Right ventricle myocardium inferior (tissue), 1 donor: ENCODE measurements around the gene ZNF791. TPM values are rescaled to one million over a fixed set of nuclear protein-coding genes. Genes with fewer than 3 reads are reported as not detected.
A peak's percentile ranks its signal among the peaks of the same experiment; 100 is the strongest.
"Not testable (repeated sequence)": the region's sequence is repeated elsewhere in the genome, so short reads cannot be mapped to it uniquely, and the experiment has no call there.

Experiments used
- ATAC-seq: fragments of 200-7000 bp; cut with Tn5 transposase; one replicate; pipeline ENCODE4 v1.9.1; 2020; ENCODE audit warnings: mild to moderate bottlenecking, moderate library complexity
- DNase-seq: peaks from one replicate; pipeline ENCODE4 v3.0.0; 2021; ENCODE audit errors: missing footprints
- intact Hi-C: fragments of 100-400 bp; cut with DNase I; formaldehyde crosslinking; loops from one replicate; pipeline ENCODE4 v1.11.0; 2022
- total RNA-seq: library from RNA; stranded (reverse); fragmentation: NEBNext Ultra II Directional; extraction: Animal tissue kit (Norgen Biotek cat#: 25700); gene quantifications from one replicate; pipeline ENCODE4 v1.2.1, GENCODE V29; 2021
- donor health status: DM: no; HTN: yes; CAD: no; lungs with severe emphysema.

The ZNF791 gene
- total RNA-seq, 1 donor from 2014 or later, result 14.4 TPM

- intact Hi-C loops, result no loop called here
- DNase-seq, result peak; percentile 2
- ATAC-seq, result no peak
Observed at GRCh38 chr19:12664406-12665280, 53.9 kb downstream of the ZNF791 start.

GRCh38 chr19:12665281-12665573, 54.5 kb downstream of the ZNF791 start:
- DNase-seq (peak; percentile 87), ATAC-seq (no peak)
- intact Hi-C loops, result no loop called here

- intact Hi-C loops, result no loop called here
- no peak for DNase-seq
- ATAC-seq, result no peak
Observed at GRCh38 chr19:12665671-12666264, 55.0 kb downstream of the ZNF791 start.

- intact Hi-C loops, result no loop called here
- DNase-seq, result peak; percentile 87
- peak; percentile 86 for ATAC-seq
Observed at GRCh38 chr19:12666265-12667048, 55.7 kb downstream of the ZNF791 start, which contains the start of the genes MAN2B1 and WDR83. MAN2B1 (minus strand) TSS chr19:12666742; CDS start chr19:12666701, 41 bp downstream. WDR83 (plus strand) TSS chr19:12666807; CDS start chr19:12669791, 2,984 bp downstream.

GRCh38 chr19:12667731-12668302, 57.1 kb downstream of the ZNF791 start:
- intact Hi-C loops, result no loop called here
- ATAC-seq (no peak), DNase-seq (no peak)

- DNase-seq (no peak), ATAC-seq (no peak)
- intact Hi-C loops, result no loop called here
Observed at GRCh38 chr19:12668346-12668745, 57.6 kb downstream of the ZNF791 start.

GRCh38 chr19:12668932-12669269, 58.2 kb downstream of the ZNF791 start:
- ATAC-seq, result peak; percentile 11
- peak; percentile 82 for DNase-seq
- intact Hi-C loops, result no loop called here

- ATAC-seq (peak; percentile 64), DNase-seq (peak; percentile 92)
- intact Hi-C loops, result loop anchor here (5.0 kb wide), 1 partner anchor 107 kb away; no protein-coding TSS in a partner anchor
Observed at GRCh38 chr19:12669270-12670158, 58.8 kb downstream of the ZNF791 start.

GRCh38 chr19:12670159-12670928, 59.6 kb downstream of the ZNF791 start:
- intact Hi-C loops, result loop anchor here (5.0 kb wide), 1 partner anchor 108 kb away; no protein-coding TSS in a partner anchor
- ATAC-seq (no peak), DNase-seq (peak; percentile 59)

- peak; percentile 50 for DNase-seq
- no peak for ATAC-seq
- intact Hi-C loops, result loop anchor here (5.0 kb wide), 1 partner anchor 110 kb away; no protein-coding TSS in a partner anchor
Observed at GRCh38 chr19:12672744-12673143, 62.0 kb downstream of the ZNF791 start.

- intact Hi-C loops, result no loop called here
- DNase-seq, result no peak
- ATAC-seq, result no peak
Observed at GRCh38 chr19:12675399-12675798, 64.7 kb downstream of the ZNF791 start.

- intact Hi-C loops, result no loop called here
- no peak for DNase-seq
Observed at GRCh38 chr19:12675940-12676339, 65.2 kb downstream of the ZNF791 start.

GRCh38 chr19:12676384-12676792, 65.7 kb downstream of the ZNF791 start:
- intact Hi-C loops, result no loop called here
- peak; percentile 90 for DNase-seq

More at GRCh38 chr19:12675940-12676339, 65.2 kb downstream of the ZNF791 start:
- no peak for ATAC-seq

GRCh38 chr19:12676928-12677327, 66.2 kb downstream of the ZNF791 start:
- intact Hi-C loops, result no loop called here
- ATAC-seq, result no peak
- no peak for DNase-seq

More at GRCh38 chr19:12676384-12676792, 65.7 kb downstream of the ZNF791 start:
- peak; percentile 45 for ATAC-seq

- DNase-seq, intact Hi-C loops, ATAC-seq: not testable (repeated sequence)
Observed at GRCh38 chr19:12678039-12678438, 67.3 kb downstream of the ZNF791 start.

- DNase-seq (no peak), ATAC-seq (no peak)
- intact Hi-C loops, result loop anchor here (5.0 kb wide), 1 partner anchor 42 kb away; the partner anchor contains the start of gene TNPO2
Observed at GRCh38 chr19:12680034-12680433, 69.3 kb downstream of the ZNF791 start.
